ENCODE measurements around the gene UEVLD. TPM values are rescaled to one million over a fixed set of nuclear protein-coding genes. Genes with fewer than 3 reads are reported as not detected.

The UEVLD gene
- total and polyA plus RNA-seq, 2 experiments from 2014 or later = 11.8 to 33.0 TPM

DNA sequence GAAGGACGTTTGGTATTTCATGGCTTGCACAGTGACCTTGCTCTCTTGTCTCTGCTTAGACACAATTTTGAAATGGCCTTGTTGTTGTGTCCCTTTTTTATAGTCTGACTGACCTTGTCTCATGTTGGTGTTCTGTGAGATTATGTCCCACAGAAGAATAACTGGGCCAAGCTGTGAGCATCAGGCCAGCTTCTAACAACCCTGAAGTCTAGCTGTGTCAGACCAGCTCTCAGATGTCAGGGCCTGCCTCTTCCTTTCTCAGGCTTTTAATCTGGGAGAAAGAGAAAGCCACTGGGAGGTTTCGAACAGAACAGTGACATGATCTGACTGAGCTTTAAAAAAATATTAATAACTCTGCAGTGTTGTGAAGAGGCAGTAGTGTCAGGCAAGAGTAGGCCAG is 2.0 kb upstream of the UEVLD start:
- Histone ChIP-seq H2AFZ (no peak overlapping the region), H4K20me1 (ENCODE audit: insufficient read depth, poor library complexity, severe bottlenecking) (no peaks in the 10 kb centered on the region), H3K9me3 (ENCODE audit: low read depth) (no peaks in the 10 kb centered on the region), H3K4me1 (ENCODE audit: insufficient read depth) (peaks cover 28% of the 10 kb centered on the region), H3K9me2 (replicated peaks; ENCODE audit: insufficient read depth) (no peaks in the 10 kb centered on the region), H3K36me3 (replicated peaks; ENCODE audit: insufficient read depth, low read depth) (no peaks in the 10 kb centered on the region), H3K4me3 (no peak overlapping the region), H3K79me2 (peaks cover 74% of the 10 kb centered on the region), H3K4me2 (peak overlapping the region; percentile 82), H3K27me3 (no peaks in the 10 kb centered on the region), H3K27ac (no peak overlapping the region)
- no peak for TF ChIP-seq EZH2phosphoT487 (IDR thresholded peaks at IDR 0.05; ENCODE audit: low read depth, severe bottlenecking, unreplicated experiment)
- no peak for TF ChIP-seq EZH2 (IDR thresholded peaks at IDR 0.05; ENCODE audit: borderline replicate concordance)
- TF ChIP-seq, protein P1, sequence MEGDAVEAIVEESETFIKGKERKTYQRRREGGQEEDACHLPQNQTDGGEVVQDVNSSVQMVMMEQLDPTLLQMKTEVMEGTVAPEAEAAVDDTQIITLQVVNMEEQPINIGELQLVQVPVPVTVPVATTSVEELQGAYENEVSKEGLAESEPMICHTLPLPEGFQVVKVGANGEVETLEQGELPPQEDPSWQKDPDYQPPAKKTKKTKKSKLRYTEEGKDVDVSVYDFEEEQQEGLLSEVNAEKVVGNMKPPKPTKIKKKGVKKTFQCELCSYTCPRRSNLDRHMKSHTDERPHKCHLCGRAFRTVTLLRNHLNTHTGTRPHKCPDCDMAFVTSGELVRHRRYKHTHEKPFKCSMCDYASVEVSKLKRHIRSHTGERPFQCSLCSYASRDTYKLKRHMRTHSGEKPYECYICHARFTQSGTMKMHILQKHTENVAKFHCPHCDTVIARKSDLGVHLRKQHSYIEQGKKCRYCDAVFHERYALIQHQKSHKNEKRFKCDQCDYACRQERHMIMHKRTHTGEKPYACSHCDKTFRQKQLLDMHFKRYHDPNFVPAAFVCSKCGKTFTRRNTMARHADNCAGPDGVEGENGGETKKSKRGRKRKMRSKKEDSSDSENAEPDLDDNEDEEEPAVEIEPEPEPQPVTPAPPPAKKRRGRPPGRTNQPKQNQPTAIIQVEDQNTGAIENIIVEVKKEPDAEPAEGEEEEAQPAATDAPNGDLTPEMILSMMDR (IDR thresholded peaks at IDR 0.05; ENCODE audit: poor library complexity) = no peak
- WGBS (ENCODE audit: low lambda C conversion rate, missing lambda C conversion rate) = 74% methylated on average over 2 of the region's 2 CpGs
- DNase-seq (ENCODE audit: low spot score) = no peak

DNA sequence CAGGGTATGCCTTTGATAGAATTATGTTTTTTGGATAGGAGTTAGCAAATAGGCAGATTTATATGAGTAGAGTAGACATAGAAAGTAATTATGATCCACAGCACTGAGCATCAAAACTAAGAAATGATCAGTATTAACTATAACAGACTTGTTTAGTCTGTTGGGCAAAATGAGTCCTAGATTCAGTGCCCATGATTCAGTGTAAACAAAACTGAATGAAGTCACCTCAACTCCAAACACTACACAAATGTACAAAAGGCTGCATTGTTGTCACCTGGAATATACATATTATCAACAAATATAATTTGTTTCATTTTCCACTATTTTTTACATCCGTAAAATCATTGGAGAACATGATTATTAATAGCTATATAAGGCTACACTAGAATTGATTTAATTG is 6.7 kb downstream of the UEVLD start:
- Histone ChIP-seq H3K4me3 (no peak overlapping the region), H3K36me3 (replicated peaks; ENCODE audit: insufficient read depth, low read depth) (no peaks in the 10 kb centered on the region), H3K4me2 (no peak overlapping the region), H3K27ac (no peak overlapping the region), H3K27me3 (no peaks in the 10 kb centered on the region), H3K79me2 (peaks cover 17% of the 10 kb centered on the region), H3K9me2 (replicated peaks; ENCODE audit: insufficient read depth) (no peaks in the 10 kb centered on the region), H4K20me1 (ENCODE audit: insufficient read depth, poor library complexity, severe bottlenecking) (no peaks in the 10 kb centered on the region), H3K9me3 (ENCODE audit: low read depth) (no peaks in the 10 kb centered on the region), H3K4me1 (ENCODE audit: insufficient read depth) (no peaks in the 10 kb centered on the region), H2AFZ (no peak overlapping the region)
- WGBS (ENCODE audit: low lambda C conversion rate, missing lambda C conversion rate) = 90% methylated on average over 1 of the region's 1 CpG
- no peak for TF ChIP-seq EZH2phosphoT487 (IDR thresholded peaks at IDR 0.05; ENCODE audit: low read depth, severe bottlenecking, unreplicated experiment)
- TF ChIP-seq, protein P1 (IDR thresholded peaks at IDR 0.05; ENCODE audit: poor library complexity) = no peak
- TF ChIP-seq EZH2 (IDR thresholded peaks at IDR 0.05; ENCODE audit: borderline replicate concordance) = no peak
- no peak for DNase-seq (ENCODE audit: low spot score)

DNA sequence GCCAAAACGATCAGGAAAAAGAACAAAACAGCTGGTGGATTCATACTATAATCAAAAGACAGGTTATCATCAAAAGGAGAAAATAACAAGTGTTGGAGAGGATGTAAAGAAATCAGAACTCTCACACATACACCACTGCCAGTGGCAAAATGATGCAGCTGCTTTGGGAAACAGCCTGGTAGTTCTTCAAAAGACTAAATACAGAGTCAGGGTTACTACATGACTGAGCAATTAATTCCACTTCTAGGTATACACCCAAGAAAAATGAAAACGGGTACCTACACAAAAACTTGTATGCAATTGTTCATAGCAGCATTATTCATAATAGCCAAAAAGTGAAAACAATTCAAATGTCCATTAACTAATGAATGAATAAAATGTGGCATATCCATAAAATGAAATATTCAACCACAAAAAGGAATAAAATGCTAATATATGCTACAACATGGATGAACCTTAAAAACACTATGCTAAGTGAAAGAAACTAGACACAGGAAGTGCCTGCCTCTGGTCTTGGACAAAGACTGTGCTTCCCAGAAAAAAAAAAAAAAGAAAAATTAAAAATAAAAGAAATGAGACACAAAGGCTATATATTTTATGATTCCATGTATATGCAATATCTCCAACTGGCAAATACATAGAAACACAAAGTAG is 8.3 kb downstream of the UEVLD start:
- Histone ChIP-seq H3K4me2 (no peak overlapping the region), H2AFZ (no peak overlapping the region), H3K4me3 (no peak overlapping the region), H3K4me1 (ENCODE audit: insufficient read depth) (no peaks in the 10 kb centered on the region), H4K20me1 (ENCODE audit: insufficient read depth, poor library complexity, severe bottlenecking) (no peaks in the 10 kb centered on the region), H3K27me3 (no peaks in the 10 kb centered on the region), H3K9me2 (replicated peaks; ENCODE audit: insufficient read depth) (no peaks in the 10 kb centered on the region), H3K36me3 (replicated peaks; ENCODE audit: insufficient read depth, low read depth) (no peaks in the 10 kb centered on the region), H3K27ac (no peak overlapping the region), H3K79me2 (peaks cover 4% of the 10 kb centered on the region), H3K9me3 (ENCODE audit: low read depth) (no peaks in the 10 kb centered on the region)
- 97% methylated on average over 2 of the region's 2 CpGs for WGBS (ENCODE audit: low lambda C conversion rate, missing lambda C conversion rate)
- no peak for TF ChIP-seq EZH2phosphoT487 (IDR thresholded peaks at IDR 0.05; ENCODE audit: low read depth, severe bottlenecking, unreplicated experiment)
- TF ChIP-seq, protein P1 (IDR thresholded peaks at IDR 0.05; ENCODE audit: poor library complexity) = no peak
- TF ChIP-seq EZH2 (IDR thresholded peaks at IDR 0.05; ENCODE audit: borderline replicate concordance) = no peak
- DNase-seq (ENCODE audit: low spot score) = no peak
